ENCODE data around the gene INKA1.

The INKA1 gene

DNA sequence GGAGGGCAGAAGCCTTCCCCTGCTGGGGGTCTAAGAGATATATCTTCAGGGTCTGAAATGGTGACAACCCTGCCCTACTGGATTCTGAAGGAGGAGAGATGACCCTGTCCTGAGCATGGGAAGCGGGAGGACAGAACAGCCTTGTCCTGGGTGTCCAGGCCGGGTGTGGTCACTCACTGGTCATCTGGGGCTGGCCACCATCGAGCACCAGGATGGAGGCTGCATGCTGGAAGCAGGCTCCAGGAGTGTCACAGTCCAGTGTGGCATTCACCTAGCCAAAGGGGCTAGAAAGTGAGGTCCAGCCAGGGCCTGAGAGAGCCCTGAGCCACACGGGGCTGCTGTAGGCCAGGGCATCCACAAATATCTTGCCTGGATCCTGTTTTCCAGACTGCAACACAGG is 8.6 kb upstream of the INKA1 start:
- H3K4me1 Mint-ChIP-seq = no peaks in the 10 kb centered on the region
- H3K9me3 Mint-ChIP-seq = no peaks in the 10 kb centered on the region
- ATAC-seq (no peak), DNase-seq (ENCODE audit: low spot score in 2 of 2) (no peak)
- no peak overlapping the region for H3K4me3 Mint-ChIP-seq
- no peak overlapping the region for H3K27ac Mint-ChIP-seq
- H3K36me3 Mint-ChIP-seq = no peaks in the 10 kb centered on the region

DNA sequence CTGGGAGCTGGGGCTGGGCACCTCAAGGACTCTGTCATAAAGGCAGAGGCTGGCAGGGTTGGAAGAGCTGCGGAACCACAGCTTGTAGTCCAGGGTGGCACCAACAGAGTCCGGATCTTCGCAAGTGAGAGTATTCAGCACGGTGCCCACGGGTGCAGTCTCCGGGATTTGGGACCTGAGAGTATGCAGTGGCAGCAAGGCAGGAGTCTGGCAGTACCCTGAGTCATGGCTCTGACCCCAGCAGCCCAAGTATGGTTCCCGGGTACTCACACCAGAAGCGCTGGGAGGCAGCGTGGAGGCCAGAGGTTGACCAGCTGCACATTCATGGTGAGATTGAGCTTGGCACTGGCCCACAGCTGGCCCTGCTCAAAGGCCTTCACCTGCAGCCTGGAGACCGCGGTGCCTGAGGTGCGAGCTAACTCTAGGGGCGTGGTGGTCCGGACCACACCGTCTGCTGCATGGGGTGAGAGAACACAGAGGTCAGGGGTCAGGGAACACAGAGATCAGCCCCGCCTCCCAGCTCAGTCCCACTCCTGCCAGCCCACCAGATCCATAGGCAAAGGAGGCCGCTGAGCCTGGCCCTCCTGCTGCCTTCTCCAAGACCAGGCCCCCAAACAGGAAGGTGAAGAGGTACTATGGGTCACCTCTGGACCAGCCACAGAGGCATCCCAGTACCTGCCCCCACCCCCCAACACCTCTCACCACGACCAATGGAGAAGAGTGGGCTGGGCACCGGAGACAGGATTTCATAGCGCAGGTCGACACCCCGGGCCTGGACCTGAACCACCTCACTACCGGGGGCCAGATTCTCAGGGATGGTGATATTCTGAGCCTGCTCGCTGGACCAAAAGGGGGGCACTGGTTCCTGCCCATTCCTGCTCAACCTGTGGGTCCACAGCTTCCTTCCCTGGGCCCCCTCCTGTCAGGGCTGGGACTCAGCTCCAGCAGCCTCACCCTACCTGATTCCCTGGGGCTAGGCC is 7.8 kb upstream of the INKA1 start:
- peak overlapping the region; percentile 26 for H3K27ac Mint-ChIP-seq
- no peaks in the 10 kb centered on the region for H3K36me3 Mint-ChIP-seq
- no peak overlapping the region for H3K4me3 Mint-ChIP-seq
- ATAC-seq = no peak
- no peaks in the 10 kb centered on the region for H3K9me3 Mint-ChIP-seq
- H3K4me1 Mint-ChIP-seq = no peaks in the 10 kb centered on the region
- no peak for DNase-seq (ENCODE audit: low spot score in 2 of 2)

DNA sequence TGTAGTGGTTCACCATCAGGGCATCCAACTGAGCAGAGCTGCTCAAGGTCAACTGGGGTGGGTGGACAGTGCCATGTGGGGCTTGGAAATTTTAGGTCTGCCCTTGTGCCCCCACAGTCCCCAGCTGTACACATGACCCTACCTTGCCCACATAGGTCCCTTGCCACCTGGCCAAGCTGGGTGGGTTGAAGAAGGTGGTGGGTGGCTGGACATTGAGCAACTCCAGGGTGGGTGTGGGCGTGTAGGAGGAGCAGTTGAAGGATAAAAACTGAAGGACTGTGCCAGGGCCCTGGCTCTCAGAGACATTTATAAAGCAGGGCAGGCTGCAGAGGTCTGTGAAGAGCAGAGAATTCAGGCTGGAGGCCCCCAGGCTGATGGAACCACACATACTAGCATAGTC is 4.0 kb upstream of the INKA1 start:
- DNase-seq (ENCODE audit: low spot score in 2 of 2) (no peak), ATAC-seq (no peak)
- H3K4me3 Mint-ChIP-seq = no peak overlapping the region
- peaks cover 10% of the 10 kb centered on the region for H3K36me3 Mint-ChIP-seq
- no peak overlapping the region for H3K27ac Mint-ChIP-seq
- H3K4me1 Mint-ChIP-seq = peaks cover 16% of the 10 kb centered on the region
- no peaks in the 10 kb centered on the region for H3K9me3 Mint-ChIP-seq

DNA sequence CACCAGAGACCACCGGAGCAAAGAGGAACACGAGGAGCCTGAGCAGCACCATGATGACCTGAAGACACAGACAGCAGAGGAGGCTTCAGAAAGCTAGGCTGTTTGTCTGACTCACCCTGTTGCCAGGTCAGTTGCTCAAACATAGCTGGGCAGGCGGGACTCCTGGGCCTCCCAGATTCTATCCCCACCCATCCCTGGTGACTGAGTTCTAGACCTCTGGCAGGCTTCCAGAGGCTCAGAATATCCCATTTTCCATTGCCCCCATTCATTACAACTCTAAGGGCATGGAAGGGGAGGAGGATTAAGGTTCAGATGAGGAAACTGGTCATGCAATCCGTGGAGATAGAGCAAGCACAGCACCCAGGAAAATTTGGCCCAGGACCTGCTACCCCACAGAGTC is 3.3 kb upstream of the INKA1 start, which contains the start of gene CDHR4:
Gene CDHR4 (minus strand): TSS at position 113 of the 400 bp plus-strand sequence. CDS start 61 bp downstream, at position 52.
- no peak within 1 kb of the TSS for H3K27ac Mint-ChIP-seq
- DNase-seq (ENCODE audit: low spot score in 2 of 2) = no peak

DNA sequence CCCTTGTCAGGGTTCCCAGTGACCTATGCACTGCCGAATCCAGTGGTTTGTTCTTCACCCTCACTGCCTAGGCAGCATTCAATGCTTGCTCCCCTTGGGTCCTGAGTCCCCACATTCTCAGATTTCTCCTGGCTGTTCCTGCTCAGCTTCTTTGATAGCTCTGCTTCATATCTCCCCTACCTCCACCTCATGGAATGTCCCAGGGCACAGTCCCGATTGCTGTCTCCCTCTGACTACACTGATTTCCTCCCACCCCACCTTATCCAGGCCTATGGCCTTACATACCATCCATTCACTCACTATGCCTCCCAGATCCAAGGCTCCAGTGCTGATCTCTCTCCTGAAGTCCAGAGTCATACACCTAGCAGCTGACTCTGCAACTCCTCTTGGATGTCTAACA is 1.9 kb upstream of the INKA1 start:
- H3K4me1 Mint-ChIP-seq = peaks cover 28% of the 10 kb centered on the region
- H3K27ac Mint-ChIP-seq = peak overlapping the region; percentile 29
- no peak overlapping the region for H3K4me3 Mint-ChIP-seq
- H3K9me3 Mint-ChIP-seq = no peaks in the 10 kb centered on the region
- H3K36me3 Mint-ChIP-seq = peaks cover 15% of the 10 kb centered on the region
- no peak for DNase-seq (ENCODE audit: low spot score in 2 of 2)
- ATAC-seq = no peak

More for the DNA sequence above, 3.3 kb upstream of the INKA1 start, which contains the start of gene CDHR4:
- Mint-ChIP-seq H3K9me3 (no peaks in the 10 kb centered on the region), H3K4me1 (peaks cover 18% of the 10 kb centered on the region), H3K4me3 (no peak within 1 kb of the TSS), H3K36me3 (peaks cover 10% of the 10 kb centered on the region)
- no peak for ATAC-seq

DNA sequence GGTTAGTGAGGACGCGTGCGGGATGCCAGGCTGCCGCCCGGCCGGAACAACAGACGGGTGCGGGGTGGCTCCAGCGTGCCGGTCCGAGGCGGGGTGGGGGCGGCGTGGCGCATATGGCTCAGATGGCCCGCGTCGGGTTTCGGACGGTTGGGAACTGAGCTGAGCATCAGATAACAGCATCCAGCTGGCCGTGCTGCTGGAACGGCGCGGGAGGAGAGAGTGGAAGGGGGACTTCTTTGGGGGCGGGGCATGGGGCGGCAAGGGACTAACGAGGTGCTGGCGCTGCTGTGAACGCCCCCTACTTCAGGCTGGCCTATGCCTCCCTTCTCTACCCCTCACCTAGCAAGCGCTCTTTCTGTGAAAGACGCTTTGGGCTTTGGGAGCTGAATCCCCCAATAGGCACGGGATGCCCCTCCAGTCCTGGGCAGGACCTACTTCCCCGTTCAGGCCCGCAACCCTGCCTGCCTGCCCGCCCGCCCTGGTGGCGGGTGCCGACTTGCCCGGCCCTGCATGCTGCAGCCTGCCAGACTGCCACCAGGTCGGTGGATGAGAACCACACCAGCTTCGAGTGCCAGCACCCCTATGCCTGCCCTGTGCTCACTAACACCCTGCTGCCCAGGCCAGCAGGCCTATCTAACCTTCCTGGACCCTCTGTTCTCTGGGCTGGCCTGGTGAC is 542 bp downstream of the INKA1 start:
- Mint-ChIP-seq H3K4me1 (peaks cover 33% of the 10 kb centered on the region), H3K27ac (no peak overlapping the region), H3K4me3 (peak overlapping the region; percentile 81), H3K36me3 (peaks cover 15% of the 10 kb centered on the region), H3K9me3 (no peaks in the 10 kb centered on the region)
- peak in 1 of 2 donors; percentile 73 for DNase-seq (ENCODE audit: low spot score in 2 of 2)
- ATAC-seq = peak; percentile 6

DNA sequence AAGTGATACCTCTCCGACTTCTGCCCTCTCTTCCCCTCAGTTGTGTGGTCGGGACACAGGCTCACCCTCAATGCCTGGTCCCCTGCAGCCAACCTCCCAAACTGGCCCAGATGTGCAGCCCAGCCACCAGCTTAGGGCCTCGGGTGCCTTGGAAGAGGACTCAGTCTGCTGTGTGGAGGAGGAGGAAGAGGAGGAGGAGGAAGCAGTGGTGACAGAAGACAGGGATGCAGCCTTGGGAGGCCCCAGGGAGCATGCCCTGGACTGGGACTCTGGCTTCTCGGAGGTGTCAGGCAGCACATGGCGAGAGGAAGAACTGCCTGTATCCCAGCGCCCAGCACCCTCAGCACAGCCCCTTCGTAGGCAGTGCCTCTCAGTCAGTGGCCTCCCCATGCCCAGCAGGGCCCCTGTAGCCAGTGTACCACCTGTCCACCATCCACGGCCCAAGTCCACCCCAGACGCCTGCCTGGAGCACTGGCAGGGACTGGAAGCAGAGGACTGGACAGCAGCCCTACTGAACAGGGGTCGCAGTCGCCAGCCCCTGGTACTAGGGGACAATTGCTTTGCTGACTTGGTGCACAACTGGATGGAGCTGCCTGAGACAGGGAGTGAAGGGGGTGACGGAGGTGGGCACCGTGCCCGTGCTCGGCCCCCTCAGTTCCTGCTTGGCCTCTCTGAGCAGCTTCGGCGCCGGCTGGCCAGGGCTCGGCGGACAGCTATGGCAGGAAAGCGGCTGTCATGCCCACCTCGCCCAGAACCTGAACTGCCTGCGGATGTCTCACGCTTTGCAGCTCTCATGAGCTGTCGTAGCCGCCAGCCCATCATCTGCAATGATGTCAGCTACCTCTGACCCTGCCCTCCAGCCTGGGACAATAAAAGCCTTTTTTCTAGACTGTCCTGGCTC is 1.3 kb downstream of the INKA1 start:
- DNase-seq (ENCODE audit: low spot score in 2 of 2) (no peak), ATAC-seq (no peak)
- no peak overlapping the region for H3K27ac Mint-ChIP-seq
- peaks cover 19% of the 10 kb centered on the region for H3K36me3 Mint-ChIP-seq
- H3K4me3 Mint-ChIP-seq = peak overlapping the region; percentile 81
- H3K4me1 Mint-ChIP-seq = peaks cover 33% of the 10 kb centered on the region
- H3K9me3 Mint-ChIP-seq = no peaks in the 10 kb centered on the region

DNA sequence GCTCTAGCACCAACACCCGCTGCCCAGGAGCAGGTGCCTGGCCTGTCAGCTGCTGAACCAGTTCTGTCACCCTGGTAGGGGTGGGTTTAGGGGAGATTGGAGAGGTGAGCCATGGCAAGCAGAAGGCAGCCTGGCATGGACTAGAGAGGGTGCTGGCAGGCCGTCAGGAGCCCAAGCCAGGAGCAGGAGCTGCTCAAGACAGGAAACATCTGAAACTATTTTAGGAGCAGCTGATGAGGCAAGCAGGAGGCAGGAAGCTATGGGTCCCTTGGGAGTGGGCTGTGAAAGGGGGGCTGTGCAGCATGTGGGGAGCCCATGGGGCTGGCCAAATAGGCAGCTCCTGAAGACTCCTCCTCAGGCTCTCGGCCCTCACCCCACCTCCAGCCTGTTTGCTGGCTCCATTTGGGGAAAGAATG is 2.3 kb downstream of the INKA1 start:
- H3K27ac Mint-ChIP-seq = peak overlapping the region; percentile 75
- DNase-seq (ENCODE audit: low spot score in 2 of 2) (no peak), ATAC-seq (no peak)
- peaks cover 33% of the 10 kb centered on the region for H3K4me1 Mint-ChIP-seq
- no peaks in the 10 kb centered on the region for H3K9me3 Mint-ChIP-seq
- H3K36me3 Mint-ChIP-seq = peaks cover 29% of the 10 kb centered on the region
- H3K4me3 Mint-ChIP-seq = peak overlapping the region; percentile 14

DNA sequence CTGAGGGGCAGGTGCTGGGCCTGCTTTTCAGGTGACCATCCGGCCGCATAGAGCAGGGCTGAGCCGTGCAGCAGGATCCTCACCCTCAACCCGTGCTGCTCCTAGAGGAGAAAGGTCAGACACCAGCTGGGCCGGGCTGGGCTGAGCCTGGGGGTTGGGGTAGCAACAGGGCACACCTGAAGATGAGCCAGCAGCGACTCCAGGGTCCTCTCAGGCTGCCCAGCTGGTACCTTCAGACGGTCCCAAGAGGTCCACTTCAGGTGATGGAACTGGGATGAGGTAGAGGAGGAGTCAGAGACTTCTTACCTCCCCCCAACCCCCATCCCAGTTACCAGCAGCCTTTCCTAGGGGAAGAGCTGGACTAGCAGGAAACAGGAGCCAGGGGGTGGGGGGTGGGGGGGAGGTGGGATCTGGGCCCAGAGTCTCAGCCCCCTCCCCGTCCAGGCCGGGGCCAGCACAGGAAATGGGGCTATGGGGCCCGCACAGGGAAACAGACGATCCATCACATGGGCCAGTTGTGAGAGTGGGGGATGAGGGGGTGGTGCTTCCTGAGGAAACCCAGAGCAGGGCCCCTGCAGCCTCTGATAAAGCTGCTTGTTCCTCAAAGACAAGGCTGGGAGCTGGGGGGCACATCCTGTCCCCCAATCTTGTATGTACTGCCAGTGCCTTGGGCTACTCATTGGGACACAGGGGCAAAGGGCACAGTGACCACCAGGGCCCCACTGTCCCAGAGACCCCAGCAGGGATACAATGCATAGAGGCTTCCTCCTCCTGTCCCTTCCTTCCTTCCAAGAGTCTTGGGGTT is 3.0 kb downstream of the INKA1 start:
- Mint-ChIP-seq H3K4me1 (peaks cover 37% of the 10 kb centered on the region), H3K9me3 (no peaks in the 10 kb centered on the region), H3K27ac (peak overlapping the region; percentile 75), H3K4me3 (peak overlapping the region; percentile 14), H3K36me3 (peaks cover 29% of the 10 kb centered on the region)
- DNase-seq (ENCODE audit: low spot score in 2 of 2) (no peak), ATAC-seq (no peak)

DNA sequence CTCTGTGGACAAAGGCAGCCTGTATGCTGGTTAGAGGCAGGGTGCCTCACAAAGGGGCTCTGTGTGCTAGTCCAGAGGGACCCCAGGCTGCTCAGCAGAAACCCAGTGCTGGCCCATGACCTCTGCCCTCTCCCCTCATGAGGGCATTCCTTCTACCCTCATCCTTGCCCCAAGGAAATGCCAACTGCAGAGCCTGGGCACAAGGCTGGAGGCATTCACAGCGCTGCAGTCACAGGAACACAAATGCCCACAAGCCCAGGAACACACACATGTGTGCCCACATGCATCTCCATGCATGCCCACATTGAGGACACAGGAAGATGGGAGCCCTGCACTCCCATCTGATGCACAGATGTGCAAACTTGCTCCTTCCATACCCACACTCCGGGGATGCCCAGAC is 3.8 kb downstream of the INKA1 start:
- DNase-seq (ENCODE audit: low spot score in 2 of 2) = no peak
- no peaks in the 10 kb centered on the region for H3K9me3 Mint-ChIP-seq
- ATAC-seq = no peak
- peaks cover 41% of the 10 kb centered on the region for H3K4me1 Mint-ChIP-seq
- H3K27ac Mint-ChIP-seq = peak overlapping the region; percentile 76
- no peak overlapping the region for H3K4me3 Mint-ChIP-seq
- peaks cover 28% of the 10 kb centered on the region for H3K36me3 Mint-ChIP-seq

DNA sequence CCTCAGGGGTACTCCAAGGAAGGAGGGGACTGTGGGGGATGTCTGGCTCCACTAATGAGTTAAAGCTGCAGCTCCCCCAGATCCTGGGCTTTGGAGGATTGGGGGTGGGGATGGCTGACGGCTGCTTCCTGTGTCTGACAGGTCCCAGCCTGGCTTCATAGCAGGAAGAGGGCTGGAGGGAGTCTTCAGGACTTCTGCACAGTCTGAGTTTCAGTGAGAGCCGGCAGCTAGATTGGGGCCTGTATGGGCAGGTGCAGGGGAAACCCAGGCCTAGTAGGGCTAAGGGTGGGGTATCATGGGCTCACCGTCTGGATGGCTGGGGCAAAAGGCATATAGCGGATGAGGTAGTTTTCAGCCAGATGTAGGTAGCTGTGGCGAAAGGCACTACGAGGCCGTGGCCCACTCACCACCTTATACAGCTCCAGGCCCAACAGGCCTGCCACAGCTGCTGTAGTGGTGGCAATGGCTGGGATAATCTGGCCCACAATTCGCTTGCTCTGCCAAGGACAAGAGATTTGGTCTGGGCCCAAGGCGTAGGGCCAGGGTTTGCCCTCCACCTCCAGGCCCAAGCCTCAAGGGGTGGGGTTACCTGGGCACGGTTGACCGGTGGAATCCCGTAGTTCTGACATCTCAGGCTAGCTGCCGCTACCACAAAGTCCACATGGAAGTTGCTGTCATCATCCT is 4.5 kb downstream of the INKA1 start:
- Mint-ChIP-seq H3K4me1 (peaks cover 37% of the 10 kb centered on the region), H3K4me3 (no peak overlapping the region), H3K9me3 (no peaks in the 10 kb centered on the region), H3K27ac (peak overlapping the region; percentile 76), H3K36me3 (peaks cover 21% of the 10 kb centered on the region)
- ATAC-seq (no peak), DNase-seq (ENCODE audit: low spot score in 2 of 2) (no peak)

DNA sequence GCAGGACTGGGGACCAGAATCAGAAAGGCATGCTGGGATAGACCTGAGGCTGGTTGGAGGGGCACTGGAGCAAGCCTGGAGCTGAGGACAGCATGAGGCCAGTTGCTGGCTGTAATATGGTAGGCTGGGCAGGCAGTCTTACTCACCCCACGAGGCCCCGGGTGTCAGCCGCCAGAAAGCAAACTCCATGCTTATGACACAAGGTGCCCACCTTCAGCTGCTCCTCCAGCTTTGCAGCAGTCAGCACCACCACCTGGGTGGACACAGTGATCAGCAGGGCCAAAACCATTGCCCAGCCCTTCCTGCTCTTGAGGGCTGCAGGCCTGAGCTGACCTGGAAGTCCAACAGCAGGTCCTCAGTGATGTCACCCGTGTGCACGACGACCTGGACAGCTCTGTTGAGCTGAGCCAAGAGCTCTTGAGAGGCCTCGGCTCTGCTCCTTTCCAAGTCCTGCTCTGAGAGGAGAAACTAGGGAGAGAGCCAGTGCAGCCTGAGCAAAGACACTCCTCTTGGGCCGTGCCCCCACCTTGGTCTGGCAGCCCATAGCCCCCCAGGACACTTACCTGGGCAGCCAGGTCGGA is 9.9 kb downstream of the INKA1 start:
- ATAC-seq = no peak

DNA sequence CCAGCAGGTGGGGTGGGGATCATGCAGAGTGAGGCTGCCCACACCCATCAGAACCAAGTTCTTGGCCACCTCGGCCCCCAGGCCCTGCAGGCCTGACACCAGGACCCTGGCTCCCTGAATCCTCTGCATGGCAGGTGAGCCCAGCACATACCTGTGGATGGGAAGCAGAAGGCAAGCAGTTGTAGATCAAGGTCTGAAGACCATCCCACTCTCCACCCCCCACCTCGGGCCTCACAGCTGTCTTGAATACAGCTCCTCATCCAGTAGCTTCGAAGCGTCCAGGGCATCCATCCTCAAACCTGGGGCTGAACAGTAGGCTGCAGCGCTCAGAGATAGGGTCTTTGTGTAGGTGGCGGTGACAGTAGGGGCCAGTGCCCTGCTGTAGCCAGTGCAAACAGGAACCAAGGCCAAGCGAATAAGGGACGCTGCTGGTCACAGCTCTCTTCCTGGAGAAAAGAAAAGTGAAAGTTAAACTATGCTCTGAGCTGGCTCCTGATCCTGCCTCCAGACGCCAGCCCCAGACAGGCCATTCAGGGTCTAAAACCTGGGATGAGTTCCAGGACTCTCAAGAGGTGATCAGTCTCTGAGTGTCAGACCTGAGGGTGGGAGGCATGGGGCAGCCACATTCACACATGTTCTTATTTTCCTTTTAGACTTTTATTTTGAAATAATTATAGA is 10.6 kb downstream of the INKA1 start, which contains the start of gene UBA7:
Gene UBA7 (minus strand): TSS at position 457 of the 678 bp plus-strand sequence. CDS start 166 bp downstream, at position 291.
- Mint-ChIP-seq H3K27ac (peak within 1 kb of the TSS; percentile 95), H3K4me1 (peaks cover 35% of the 10 kb centered on the region), H3K36me3 (peaks cover 13% of the 10 kb centered on the region), H3K4me3 (peak within 1 kb of the TSS; percentile 85), H3K9me3 (no peaks in the 10 kb centered on the region)
- DNase-seq (ENCODE audit: low spot score in 2 of 2) = peak in 1 of 2 donors; percentile 68
- ATAC-seq = peak; percentile 71

More for the DNA sequence above, 9.9 kb downstream of the INKA1 start:
- no peaks in the 10 kb centered on the region for H3K9me3 Mint-ChIP-seq
- H3K27ac Mint-ChIP-seq = peak overlapping the region; percentile 95
- peaks cover 13% of the 10 kb centered on the region for H3K36me3 Mint-ChIP-seq
- peak overlapping the region; percentile 85 for H3K4me3 Mint-ChIP-seq
- H3K4me1 Mint-ChIP-seq = peaks cover 40% of the 10 kb centered on the region
- no peak for DNase-seq (ENCODE audit: low spot score in 2 of 2)

All from stimulated activated effector memory CD8-positive, alpha-beta T cell treated with anti-CD3 and anti-CD28 coated beads, Interleukin-12 subunit alpha, Interleukin-12 subunit beta, amount 100 ng/mL, for 72 hours (primary cell).